DOHH2 (cell line): ENCODE measurements around the gene FMO1.

Experiments used
- H3F3A ChIP-seq: fragments of 200-600 bp; sonication (generic), shearing (Covaris generic); 2 replicates; pipeline ENCODE4 v1.6.0; 2016; ENCODE audit warnings: antibody characterized with exemption, mild to moderate bottlenecking; ENCODE audit not compliant: control insufficient read depth, insufficient read depth
- H3K27ac ChIP-seq: fragments of 200-600 bp; sonication (generic); 2 replicates; pipeline ENCODE4 v1.5.1; 2014; ENCODE audit warnings: low read depth, mild to moderate bottlenecking, low read length, moderate library complexity
- H3K27me3 ChIP-seq: fragments of 200-600 bp; sonication (generic); 2 replicates; pipeline ENCODE4 v1.6.1; 2014; ENCODE audit warnings: mild to moderate bottlenecking, low read length, mixed read lengths; ENCODE audit not compliant: control insufficient read depth
- H3K36me3 ChIP-seq: fragments of 200-600 bp; sonication (generic); 2 replicates; pipeline ENCODE4 v1.6.1; 2014; ENCODE audit warnings: mild to moderate bottlenecking, low read length, moderate library complexity, mixed read lengths; ENCODE audit not compliant: control insufficient read depth
- H3K4me1 ChIP-seq: fragments of 200-600 bp; sonication (generic); 2 replicates; pipeline ENCODE4 v1.6.1; 2014; ENCODE audit warnings: mild to moderate bottlenecking, low read length, mixed read lengths; ENCODE audit not compliant: control insufficient read depth
- H3K4me2 ChIP-seq: fragments of 200-600 bp; sonication (generic); 2 replicates; pipeline ENCODE4 v1.6.0; 2014; ENCODE audit warnings: mild to moderate bottlenecking, low read length, moderate library complexity
- H3K4me3 ChIP-seq: fragments of 200-600 bp; sonication (generic); 2 replicates; pipeline ENCODE4 v1.5.1; 2014; ENCODE audit warnings: mild to moderate bottlenecking, low read length, mixed read lengths
- H3K79me2 ChIP-seq: fragments of 200-600 bp; sonication (generic); 2 replicates; pipeline ENCODE4 v1.6.1; 2014; ENCODE audit warnings: mild to moderate bottlenecking, low read length, mixed read lengths; ENCODE audit not compliant: control insufficient read depth
- H3K9me2 ChIP-seq: fragments of 200-600 bp; sonication (generic); replicated peaks from 2 replicates; pipeline ENCODE4 v1.6.1; 2014; ENCODE audit warnings: mild to moderate bottlenecking, low read length, mixed read lengths; ENCODE audit not compliant: control insufficient read depth
- H3K9me3 ChIP-seq: fragments of 200-600 bp; sonication (generic); 2 replicates; pipeline ENCODE4 v1.6.1; 2014; ENCODE audit warnings: antibody characterized with exemption, low read length, mixed read lengths; ENCODE audit not compliant: control insufficient read depth, insufficient read depth
- H4K20me1 ChIP-seq: fragments of 200-600 bp; sonication (generic); 2 replicates; pipeline ENCODE4 v1.6.0; 2014; ENCODE audit warnings: low read depth, mild to moderate bottlenecking, antibody characterized with exemption, low read length, moderate library complexity; ENCODE audit not compliant: control insufficient read depth, insufficient read depth
- CTCF ChIP-seq: fragments of 200-600 bp; sonication (generic); IDR thresholded peaks from one replicate; pipeline ENCODE4 v1.5.1; 2014; ENCODE audit warnings: antibody characterized with exemption, mild to moderate bottlenecking, low read depth, low read length; ENCODE audit not compliant: poor library complexity, severe bottlenecking
- EZH2phosphoT487 ChIP-seq: fragments of 200-600 bp; sonication (generic); IDR thresholded peaks from 2 replicates; pipeline ENCODE4 v1.6.1; 2017; ENCODE audit warnings: borderline replicate concordance, mild to moderate bottlenecking, antibody characterized with exemption, low read length, moderate library complexity, mixed read lengths

Gene FMO1

GRCh38 chr1:171266930-171267329 lies 18.6 kb downstream of the FMO1 start:
- no peaks in the 10 kb centered on the region for H3K27me3 ChIP-seq
- no peaks in the 10 kb centered on the region for H3K4me1 ChIP-seq
- H3K4me3 ChIP-seq = no peak overlapping the region
- H4K20me1 ChIP-seq = no peaks in the 10 kb centered on the region
- no peaks in the 10 kb centered on the region for H3F3A ChIP-seq
- no peaks in the 10 kb centered on the region for H3K9me3 ChIP-seq
- no peaks in the 10 kb centered on the region for H3K79me2 ChIP-seq
- no peak overlapping the region for H3K4me2 ChIP-seq
- no peak for TF ChIP-seq CTCF
- no peaks in the 10 kb centered on the region for H3K9me2 ChIP-seq
- no peaks in the 10 kb centered on the region for H3K36me3 ChIP-seq
- no peak overlapping the region for H3K27ac ChIP-seq

GRCh38 chr1:171267391-171267790 lies 19.1 kb downstream of the FMO1 start:
- Histone ChIP-seq H3K27ac (no peak overlapping the region), H3K4me1 (no peaks in the 10 kb centered on the region), H3K27me3 (no peaks in the 10 kb centered on the region), H3K4me3 (no peak overlapping the region), H3K9me2 (no peaks in the 10 kb centered on the region), H3K9me3 (no peaks in the 10 kb centered on the region), H3K4me2 (no peak overlapping the region), H3K36me3 (no peaks in the 10 kb centered on the region), H4K20me1 (no peaks in the 10 kb centered on the region), H3K79me2 (no peaks in the 10 kb centered on the region), H3F3A (no peaks in the 10 kb centered on the region)
- TF ChIP-seq CTCF (no peak), EZH2phosphoT487 (no peak)

GRCh38 chr1:171270806-171271205 lies 22.5 kb downstream of the FMO1 start:
- TF ChIP-seq CTCF (no peak), EZH2phosphoT487 (no peak)
- Histone ChIP-seq H3K9me2 (no peaks in the 10 kb centered on the region), H4K20me1 (no peaks in the 10 kb centered on the region)

GRCh38 chr1:171277534-171277933 lies 29.2 kb downstream of the FMO1 start:
- no peaks in the 10 kb centered on the region for H4K20me1 ChIP-seq
- no peak overlapping the region for H3K4me3 ChIP-seq
- H3K79me2 ChIP-seq = no peaks in the 10 kb centered on the region
- H3K9me2 ChIP-seq = no peaks in the 10 kb centered on the region
- H3K36me3 ChIP-seq = no peaks in the 10 kb centered on the region
- no peaks in the 10 kb centered on the region for H3K9me3 ChIP-seq
- no peak overlapping the region for H3K4me2 ChIP-seq
- no peak for TF ChIP-seq CTCF
- TF ChIP-seq EZH2phosphoT487 = no peak
- no peaks in the 10 kb centered on the region for H3F3A ChIP-seq
- peaks cover 10% of the 10 kb centered on the region for H3K4me1 ChIP-seq
- H3K27ac ChIP-seq = no peak overlapping the region
- H3K27me3 ChIP-seq = no peaks in the 10 kb centered on the region

More at GRCh38 chr1:171270806-171271205, 22.5 kb downstream of the FMO1 start:
- H3K9me3 ChIP-seq = no peaks in the 10 kb centered on the region
- H3K79me2 ChIP-seq = no peaks in the 10 kb centered on the region
- H3K27me3 ChIP-seq = no peaks in the 10 kb centered on the region
- no peak overlapping the region for H3K27ac ChIP-seq
- H3K4me1 ChIP-seq = no peaks in the 10 kb centered on the region
- no peak overlapping the region for H3K4me2 ChIP-seq
- H3K4me3 ChIP-seq = no peak overlapping the region
- no peaks in the 10 kb centered on the region for H3F3A ChIP-seq
- no peaks in the 10 kb centered on the region for H3K36me3 ChIP-seq
